ENCODE results near the gene TPRG1. TPM values are rescaled to one million over a fixed set of nuclear protein-coding genes. Genes with fewer than 3 reads are reported as not detected.

TPRG1 gene
- total and polyA plus RNA-seq, 9 of the 15 experiments (the other 6 are each of a cell fraction or from before 2014, with no cell fraction given), result 0.01 TPM; not detected in 8

DNA sequence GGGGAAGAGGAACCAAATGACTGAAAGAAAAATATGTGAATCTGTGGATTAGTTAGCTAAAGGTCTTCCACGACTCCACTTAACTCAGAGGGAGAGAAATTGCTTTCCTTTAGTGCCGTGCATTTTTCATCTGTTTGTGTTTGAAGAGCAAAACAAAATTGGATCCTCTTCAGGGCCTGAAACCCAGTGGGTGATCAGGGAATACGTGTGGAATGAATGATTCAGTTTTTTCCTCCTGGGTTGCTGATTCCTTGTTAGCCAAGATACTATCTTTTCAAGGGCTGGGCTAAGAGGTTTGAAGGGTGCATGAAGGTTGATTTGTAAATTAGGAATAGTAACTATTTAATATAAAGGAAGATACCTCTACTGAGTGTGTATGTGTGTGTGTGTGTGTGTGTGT is 61.0 kb downstream of the TPRG1 start:
- no peak overlapping the region for H2AFZ ChIP-seq (ENCODE audit: low read depth, low read length)
- H3K27me3 ChIP-seq (ENCODE audit: control insufficient read depth in 2 of 2, insufficient read depth in 2 of 2, low read length in 2 of 2), result no peaks in the 10 kb centered on the region

More for the DNA sequence above, 61.0 kb downstream of the TPRG1 start:
- in situ Hi-C loops (cut with MboI) (no loop called here), intact Hi-C loops (cut with micrococcal nuclease) (no loop called here)
- no peak overlapping the region for H3K27ac ChIP-seq (ENCODE audit: extremely low read depth, low read depth, low read length)
- no peaks in the 10 kb centered on the region for H3K9me3 ChIP-seq (replicated peaks; ENCODE audit: control insufficient read depth, insufficient read depth, low read depth, low read length)
- FAIRE-seq (no peak), DNase-seq (ENCODE audit: extremely low read depth in 1 of 4, low spot score in 3 of 4) (no peak), ATAC-seq (no peak)
- H3K9ac ChIP-seq (ENCODE audit: insufficient read depth in 1 of 2, low read depth in 2 of 2, low read length in 2 of 2), result no peak overlapping the region
- no TSS peak for BruUV-seq (replicated peaks)
- H4K20me1 ChIP-seq (replicated peaks; ENCODE audit: control insufficient read depth, insufficient read depth, low read length), result no peaks in the 10 kb centered on the region
- CTCF ChIA-PET (ENCODE audit: low intra/inter-chr PET ratio), result no interaction called here
- no peak overlapping the region for H3K4me3 ChIP-seq
- no peaks in the 10 kb centered on the region for H3K36me3 ChIP-seq (ENCODE audit: control insufficient read depth, insufficient read depth, low read length)
- no peaks in the 10 kb centered on the region for H3K4me1 ChIP-seq (replicated peaks in 1 of 2; ENCODE audit: control insufficient read depth in 2 of 2, insufficient read depth in 2 of 2, low read length in 2 of 2)
- no peaks in the 10 kb centered on the region for H3K79me2 ChIP-seq (ENCODE audit: control insufficient read depth, insufficient read depth, low read length)
- no peak overlapping the region for H3K4me2 ChIP-seq (ENCODE audit: insufficient read depth, low read length)
- WGBS (ENCODE audit: insufficient coverage, low coverage, missing lambda C conversion rate), result 0% methylated on average over 3 of the region's 3 CpGs
- no peaks in the 10 kb centered on the region for H3K9me1 ChIP-seq (ENCODE audit: control insufficient read depth, insufficient read depth, low read length)
- POLR2A ChIA-PET, result no interaction called here
- TF ChIP-seq PHB (CRISPR knock-in tag; IDR thresholded peaks at IDR 0.05), result no peak
- TF ChIP-seq ILK (tag; IDR thresholded peaks at IDR 0.05; ENCODE audit: borderline replicate concordance, low read depth), result no peak
- TF ChIP-seq HDAC6 (IDR thresholded peaks at IDR 0.05; ENCODE audit: low read depth, low read length), result no peak
- TF ChIP-seq KLF16 (IDR thresholded peaks at IDR 0.05), result no peak
- no peak for TF ChIP-seq CREM (IDR thresholded peaks at IDR 0.05; ENCODE audit: low read depth)
- TF ChIP-seq RHOXF2B (CRISPR knock-in tag; conservative IDR thresholded peaks at IDR 0.05), result no peak
- TF ChIP-seq MYC (IDR thresholded peaks at IDR 0.05; ENCODE audit: low read depth, low read length), result no peak
- no peak for TF ChIP-seq MYC (CRISPR knock-in tag; IDR thresholded peaks at IDR 0.05; ENCODE audit: borderline replicate concordance, low read depth)
- no peak for TF ChIP-seq CTBP1 (IDR thresholded peaks at IDR 0.05; ENCODE audit: borderline replicate concordance)
- no peak for TF ChIP-seq U2AF1 (optimal IDR thresholded peaks at IDR 0.05; ENCODE audit: low read depth, low read length)
- TF ChIP-seq, protein P1, sequence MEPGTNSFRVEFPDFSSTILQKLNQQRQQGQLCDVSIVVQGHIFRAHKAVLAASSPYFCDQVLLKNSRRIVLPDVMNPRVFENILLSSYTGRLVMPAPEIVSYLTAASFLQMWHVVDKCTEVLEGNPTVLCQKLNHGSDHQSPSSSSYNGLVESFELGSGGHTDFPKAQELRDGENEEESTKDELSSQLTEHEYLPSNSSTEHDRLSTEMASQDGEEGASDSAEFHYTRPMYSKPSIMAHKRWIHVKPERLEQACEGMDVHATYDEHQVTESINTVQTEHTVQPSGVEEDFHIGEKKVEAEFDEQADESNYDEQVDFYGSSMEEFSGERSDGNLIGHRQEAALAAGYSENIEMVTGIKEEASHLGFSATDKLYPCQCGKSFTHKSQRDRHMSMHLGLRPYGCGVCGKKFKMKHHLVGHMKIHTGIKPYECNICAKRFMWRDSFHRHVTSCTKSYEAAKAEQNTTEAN (CRISPR knock-in tag; IDR thresholded peaks at IDR 0.05), result no peak
- TF ChIP-seq CSDE1 (IDR thresholded peaks at IDR 0.05), result no peak
- TF ChIP-seq PTRF (tag; IDR thresholded peaks at IDR 0.05), result no peak
- no peak for TF ChIP-seq C11orf30 (IDR thresholded peaks at IDR 0.05; ENCODE audit: low read depth)
- TF ChIP-seq ERF (CRISPR knock-in tag; IDR thresholded peaks at IDR 0.05), result no peak
- TF ChIP-seq ZBTB7A (IDR thresholded peaks at IDR 0.05; ENCODE audit: borderline replicate concordance, control insufficient read depth, low read depth, low read length), result no peak
- TF ChIP-seq, protein P2, sequence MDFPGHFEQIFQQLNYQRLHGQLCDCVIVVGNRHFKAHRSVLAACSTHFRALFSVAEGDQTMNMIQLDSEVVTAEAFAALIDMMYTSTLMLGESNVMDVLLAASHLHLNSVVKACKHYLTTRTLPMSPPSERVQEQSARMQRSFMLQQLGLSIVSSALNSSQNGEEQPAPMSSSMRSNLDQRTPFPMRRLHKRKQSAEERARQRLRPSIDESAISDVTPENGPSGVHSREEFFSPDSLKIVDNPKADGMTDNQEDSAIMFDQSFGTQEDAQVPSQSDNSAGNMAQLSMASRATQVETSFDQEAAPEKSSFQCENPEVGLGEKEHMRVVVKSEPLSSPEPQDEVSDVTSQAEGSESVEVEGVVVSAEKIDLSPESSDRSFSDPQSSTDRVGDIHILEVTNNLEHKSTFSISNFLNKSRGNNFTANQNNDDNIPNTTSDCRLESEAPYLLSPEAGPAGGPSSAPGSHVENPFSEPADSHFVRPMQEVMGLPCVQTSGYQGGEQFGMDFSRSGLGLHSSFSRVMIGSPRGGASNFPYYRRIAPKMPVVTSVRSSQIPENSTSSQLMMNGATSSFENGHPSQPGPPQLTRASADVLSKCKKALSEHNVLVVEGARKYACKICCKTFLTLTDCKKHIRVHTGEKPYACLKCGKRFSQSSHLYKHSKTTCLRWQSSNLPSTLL (IDR thresholded peaks at IDR 0.05), result no peak
- TF ChIP-seq, protein P3, sequence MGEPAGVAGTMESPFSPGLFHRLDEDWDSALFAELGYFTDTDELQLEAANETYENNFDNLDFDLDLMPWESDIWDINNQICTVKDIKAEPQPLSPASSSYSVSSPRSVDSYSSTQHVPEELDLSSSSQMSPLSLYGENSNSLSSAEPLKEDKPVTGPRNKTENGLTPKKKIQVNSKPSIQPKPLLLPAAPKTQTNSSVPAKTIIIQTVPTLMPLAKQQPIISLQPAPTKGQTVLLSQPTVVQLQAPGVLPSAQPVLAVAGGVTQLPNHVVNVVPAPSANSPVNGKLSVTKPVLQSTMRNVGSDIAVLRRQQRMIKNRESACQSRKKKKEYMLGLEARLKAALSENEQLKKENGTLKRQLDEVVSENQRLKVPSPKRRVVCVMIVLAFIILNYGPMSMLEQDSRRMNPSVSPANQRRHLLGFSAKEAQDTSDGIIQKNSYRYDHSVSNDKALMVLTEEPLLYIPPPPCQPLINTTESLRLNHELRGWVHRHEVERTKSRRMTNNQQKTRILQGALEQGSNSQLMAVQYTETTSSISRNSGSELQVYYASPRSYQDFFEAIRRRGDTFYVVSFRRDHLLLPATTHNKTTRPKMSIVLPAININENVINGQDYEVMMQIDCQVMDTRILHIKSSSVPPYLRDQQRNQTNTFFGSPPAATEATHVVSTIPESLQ (CRISPR knock-in tag; IDR thresholded peaks at IDR 0.05), result no peak

All from K562 (cell line).